Keratinocyte (primary cell): ENCODE data around the gene FBXO9. TPM values are rescaled to one million over a fixed set of nuclear protein-coding genes. Genes with fewer than 3 reads are reported as not detected.

Source experiments
- DNase-seq: peaks from one replicate; pipeline ENCODE4 v3.0.0-alpha.2; 2011; ENCODE audit warnings: low read depth, missing footprints, low spot score
- FAIRE-seq: peaks from 2 replicates; lab custom pipeline; 2011; peaks lifted over from hg19 to GRCh38; lab: Jason Lieb, UNC
- H2AFZ ChIP-seq: 2 replicates; pipeline ENCODE4 v1.6.0; 2012; ENCODE audit warnings: low read length, control low read depth, inconsistent platforms; ENCODE audit not compliant: control insufficient read depth
- H3K27ac ChIP-seq: 2 replicates; pipeline ENCODE4 v1.5.1; 2011; ENCODE audit warnings: low read length; ENCODE audit not compliant: control insufficient read depth, insufficient read depth
- H3K27me3 ChIP-seq: 3 replicates; pipeline ENCODE4 v1.6.0; 2011; ENCODE audit warnings: low read length; ENCODE audit not compliant: control insufficient read depth, insufficient read depth; ENCODE audit errors: extremely low read depth
- H3K36me3 ChIP-seq, 2 experiments: 2 replicates in 1 of 2; 3 replicates in 1 of 2; pipeline ENCODE4 v1.5.1; 2011; ENCODE audit warnings: low read length in 2 of 2, mild to moderate bottlenecking in 1 of 2; ENCODE audit not compliant: control insufficient read depth in 2 of 2, insufficient read depth in 2 of 2; ENCODE audit errors: extremely low read depth in 1 of 2
- H3K4me1 ChIP-seq: 3 replicates; pipeline ENCODE4 v1.5.1; 2011; ENCODE audit warnings: low read length; ENCODE audit not compliant: control insufficient read depth, insufficient read depth; ENCODE audit errors: extremely low read depth
- H3K4me2 ChIP-seq: 3 replicates; pipeline ENCODE4 v1.6.0; 2011; ENCODE audit warnings: low read depth, low read length; ENCODE audit not compliant: control insufficient read depth, insufficient read depth; ENCODE audit errors: extremely low read depth
- H3K4me3 ChIP-seq, 3 experiments: fragments of 200-600 bp in 1 of 3; sonication (generic) in 1 of 3; 2 replicates in 2 of 3; 3 replicates in 1 of 3; pipeline ENCODE4 v1.5.1; 2011 to 2016; ENCODE audit warnings: low read length in 3 of 3, mild to moderate bottlenecking in 3 of 3, control low read depth in 2 of 3, inconsistent platforms in 1 of 3, low read depth in 1 of 3, mixed read lengths in 1 of 3, mixed run types in 1 of 3, moderate library complexity in 1 of 3; ENCODE audit not compliant: control insufficient read depth in 2 of 3, insufficient read depth in 2 of 3; ENCODE audit errors: extremely low read depth in 1 of 3
- H3K79me2 ChIP-seq: 2 replicates; pipeline ENCODE4 v1.6.0; 2012; ENCODE audit warnings: low read length; ENCODE audit not compliant: control insufficient read depth, insufficient read depth
- H3K9ac ChIP-seq: 3 replicates; pipeline ENCODE4 v1.6.0; 2011; ENCODE audit warnings: low read length; ENCODE audit not compliant: control insufficient read depth, insufficient read depth; ENCODE audit errors: extremely low read depth
- H3K9me1 ChIP-seq: 3 replicates; pipeline ENCODE4 v1.6.0; 2011; ENCODE audit warnings: low read length; ENCODE audit not compliant: control insufficient read depth, insufficient read depth; ENCODE audit errors: extremely low read depth
- H3K9me3 ChIP-seq: 2 replicates; pipeline ENCODE4 v1.5.1; 2012; ENCODE audit warnings: low read depth, low read length; ENCODE audit not compliant: control insufficient read depth
- H4K20me1 ChIP-seq: 3 replicates; pipeline ENCODE4 v1.6.0; 2011; ENCODE audit warnings: low read length; ENCODE audit not compliant: control insufficient read depth, insufficient read depth; ENCODE audit errors: extremely low read depth
- EZH2 ChIP-seq: IDR thresholded peaks from one replicate; pipeline ENCODE4 v1.6.1; 2012; ENCODE audit warnings: inconsistent platforms, mild to moderate bottlenecking, low read length, moderate library complexity
- dilution Hi-C: fragments of 300-500 bp; cut with MboI; formaldehyde crosslinking; loops from one replicate; pipeline ENCODE4 v1.7.0; 2020; ENCODE audit warnings: low sequenced_read_pairs; ENCODE audit not compliant: extremely low pct_ligation_motif_present
- polyA plus RNA-seq, 5 experiments: library from polyadenylated mRNA; depleted of rRNA in 3 of 5; stranded (reverse) in 3 of 5; stranded (forward) in 1 of 5; unstranded in 1 of 5; fragments of >200 nt; gene quantifications; 1 replicate in 1 of 5; 2 replicates in 3 of 5; 3 replicates in 1 of 5; pipeline versions ENCODE4 v1.2.1 to v1.2.3, GENCODE V29; 2011 to 2012; ENCODE audit warnings: missing spikeins in 2 of 5, low read depth in 1 of 5, low replicate concordance in 1 of 5
- TF ChIP-seq, protein P1 (sequence below), 3 experiments: IDR thresholded peaks in 1 of 3; conservative IDR thresholded peaks in 1 of 3; optimal IDR thresholded peaks in 1 of 3; 2 replicates in 2 of 3; 3 replicates in 1 of 3; pipeline versions ENCODE3 to v1.5.1; 2011; ENCODE audit warnings: low read length in 3 of 3, mild to moderate bottlenecking in 3 of 3, moderate library complexity in 2 of 3, control low read depth in 1 of 3, inconsistent platforms in 1 of 3; ENCODE audit not compliant: insufficient read depth in 2 of 3; ENCODE audit errors: extremely low read depth in 1 of 3

The FBXO9 gene
- polyA plus RNA-seq, 1 donor (not counting 4 experiments of a cell fraction or from before 2014, with no cell fraction given): 71.8 TPM

GRCh38 chr6:53090576-53090975 lies 25.4 kb downstream of the FBXO9 start:
- no peaks in the 10 kb centered on the region for H3K79me2 ChIP-seq
- H3K9me3 ChIP-seq: no peaks in the 10 kb centered on the region
- no peak overlapping the region for H3K9ac ChIP-seq
- H2AFZ ChIP-seq: no peak overlapping the region
- TF ChIP-seq, protein P1, sequence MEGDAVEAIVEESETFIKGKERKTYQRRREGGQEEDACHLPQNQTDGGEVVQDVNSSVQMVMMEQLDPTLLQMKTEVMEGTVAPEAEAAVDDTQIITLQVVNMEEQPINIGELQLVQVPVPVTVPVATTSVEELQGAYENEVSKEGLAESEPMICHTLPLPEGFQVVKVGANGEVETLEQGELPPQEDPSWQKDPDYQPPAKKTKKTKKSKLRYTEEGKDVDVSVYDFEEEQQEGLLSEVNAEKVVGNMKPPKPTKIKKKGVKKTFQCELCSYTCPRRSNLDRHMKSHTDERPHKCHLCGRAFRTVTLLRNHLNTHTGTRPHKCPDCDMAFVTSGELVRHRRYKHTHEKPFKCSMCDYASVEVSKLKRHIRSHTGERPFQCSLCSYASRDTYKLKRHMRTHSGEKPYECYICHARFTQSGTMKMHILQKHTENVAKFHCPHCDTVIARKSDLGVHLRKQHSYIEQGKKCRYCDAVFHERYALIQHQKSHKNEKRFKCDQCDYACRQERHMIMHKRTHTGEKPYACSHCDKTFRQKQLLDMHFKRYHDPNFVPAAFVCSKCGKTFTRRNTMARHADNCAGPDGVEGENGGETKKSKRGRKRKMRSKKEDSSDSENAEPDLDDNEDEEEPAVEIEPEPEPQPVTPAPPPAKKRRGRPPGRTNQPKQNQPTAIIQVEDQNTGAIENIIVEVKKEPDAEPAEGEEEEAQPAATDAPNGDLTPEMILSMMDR (optimal IDR thresholded peaks at IDR 0.05 in 1 of 3, IDR thresholded peaks at IDR 0.05 in 1 of 3, conservative IDR thresholded peaks at IDR 0.05 in 1 of 3; ENCODE audit: extremely low read depth in 1 of 3, insufficient read depth in 2 of 3, low read length in 3 of 3): no peak
- no peak for TF ChIP-seq EZH2
- H3K9me1 ChIP-seq: no peaks in the 10 kb centered on the region
- DNase-seq (no peak), FAIRE-seq (no peak)
- H3K4me1 ChIP-seq: no peaks in the 10 kb centered on the region
- H4K20me1 ChIP-seq: no peaks in the 10 kb centered on the region
- no peak overlapping the region for H3K4me2 ChIP-seq
- no peaks in the 10 kb centered on the region for H3K27me3 ChIP-seq
- dilution Hi-C loops: no loop called here
- peaks cover 13 to 20% of the 10 kb centered on the region in 2 experiments for H3K36me3 ChIP-seq
- no peak overlapping the region for H3K4me3 ChIP-seq
- no peak overlapping the region for H3K27ac ChIP-seq

GRCh38 chr6:53095270-53095669 lies 30.1 kb downstream of the FBXO9 start:
- Histone ChIP-seq H3K36me3 (peaks cover 28% of the 10 kb centered on the region in 2 experiments), H3K9me3 (no peaks in the 10 kb centered on the region), H2AFZ (no peak overlapping the region), H3K9ac (no peak overlapping the region), H3K4me1 (no peaks in the 10 kb centered on the region), H3K27ac (no peak overlapping the region), H3K9me1 (no peaks in the 10 kb centered on the region), H3K79me2 (no peaks in the 10 kb centered on the region), H4K20me1 (no peaks in the 10 kb centered on the region), H3K4me3 (no peak overlapping the region), H3K4me2 (no peak overlapping the region), H3K27me3 (no peaks in the 10 kb centered on the region)
- dilution Hi-C loops: no loop called here
- DNase-seq (no peak), FAIRE-seq (no peak)
- TF ChIP-seq EZH2: no peak
- TF ChIP-seq, protein P1 (optimal IDR thresholded peaks at IDR 0.05 in 1 of 3, IDR thresholded peaks at IDR 0.05 in 1 of 3, conservative IDR thresholded peaks at IDR 0.05 in 1 of 3; ENCODE audit: extremely low read depth in 1 of 3, insufficient read depth in 2 of 3, low read length in 3 of 3): no peak
